ENCODE results near the gene TFPT. TPM values are rescaled to one million over a fixed set of nuclear protein-coding genes. Genes with fewer than 3 reads are reported as not detected.

TFPT gene
- total RNA-seq, 2 donors from 2014 or later, result 30.7 to 52.0 TPM

GRCh38 chr19:54063350-54064116, 51.9 kb downstream of the TFPT start, which contains the start of gene VSTM1:
VSTM1 (minus strand) TSS chr19:54063897; CDS start chr19:54063777, 120 bp downstream.
- Histone ChIP-seq H3K9me3 (no peaks in the 10 kb centered on the region), H3K36me3 (no peaks in the 10 kb centered on the region), H3K4me3 (no peak within 1 kb of the TSS), H3K27ac (no peak within 1 kb of the TSS), H3K4me1 (replicated peaks) (no peaks in the 10 kb centered on the region), H3K27me3 (replicated peaks; ENCODE audit: insufficient read depth) (no peaks in the 10 kb centered on the region)
- intact Hi-C loops (cut with DNase I), result no loop called here
- WGBS, result 71% methylated on average over 34 of the region's 34 CpGs
- DNase-seq (ENCODE audit: low spot score), result no peak
- no peak for TF ChIP-seq CTCF (IDR thresholded peaks at IDR 0.05)
- no peak for TF ChIP-seq POLR2AphosphoS5 (IDR thresholded peaks at IDR 0.05)
- no peak for TF ChIP-seq POLR2A (IDR thresholded peaks at IDR 0.05)

- H3K36me3 ChIP-seq, result no peaks in the 10 kb centered on the region
- no peak overlapping the region for H3K4me3 ChIP-seq
- intact Hi-C loops (cut with DNase I), result no loop called here
- TF ChIP-seq POLR2AphosphoS5 (IDR thresholded peaks at IDR 0.05) (no peak), POLR2A (IDR thresholded peaks at IDR 0.05) (no peak), CTCF (IDR thresholded peaks at IDR 0.05) (no peak)
- 77% methylated on average over 9 of the region's 9 CpGs for WGBS
- no peaks in the 10 kb centered on the region for H3K9me3 ChIP-seq
- no peaks in the 10 kb centered on the region for H3K4me1 ChIP-seq (replicated peaks)
- no peak overlapping the region for H3K27ac ChIP-seq
- DNase-seq (ENCODE audit: low spot score), result no peak
- H3K27me3 ChIP-seq (replicated peaks; ENCODE audit: insufficient read depth), result no peaks in the 10 kb centered on the region
Observed at GRCh38 chr19:54062643-54063042, 52.8 kb downstream of the TFPT start.

Other genes with a start within 250 kb of the TFPT start
- gene MYADM, start 247.8 kb downstream of the TFPT start, total RNA-seq, result 10 to 100 TPM; 56.4 to 96.3 TPM
- gene PRKCG, start 233.5 kb downstream of the TFPT start, total RNA-seq, result under 1 TPM in 1 of 2 donors, not detected in 1; 0.97 TPM
- not detected for gene CACNG7, start 206.4 kb downstream of the TFPT start, total RNA-seq
- gene CACNG8, start 152.7 kb downstream of the TFPT start, total RNA-seq, result under 1 TPM in 1 of 2 donors, not detected in 1; 0.51 TPM
- 1 to 10 TPM in 1 of 2 donors, not detected in 1; 2.3 TPM for gene CACNG6, start 124.0 kb downstream of the TFPT start, total RNA-seq
- 1 to 10 TPM in 1 of 2 donors, not detected in 1; 1.6 TPM for gene VSTM1, start 51.8 kb downstream of the TFPT start, total RNA-seq
- gene TARM1, start 34.3 kb downstream of the TFPT start, total RNA-seq, result 1 to 10 TPM in 1 of 2 donors, not detected in 1; 1.6 TPM
- gene OSCAR, start 14.9 kb downstream of the TFPT start, total RNA-seq, result 1 to 10 TPM in 1 of 2 donors, under 1 TPM in 1; 0.23 to 1.6 TPM
- gene NDUFA3, start 12.8 kb downstream of the TFPT start, total RNA-seq, result 10 to 100 TPM; 39.4 to 48.5 TPM
- 10 to 100 TPM; 50.7 to 71.6 TPM for gene PRPF31, start 97 bp upstream of the TFPT start, total RNA-seq
- 10 to 100 TPM; 22.8 to 54.4 TPM for gene CNOT3, start 22.1 kb upstream of the TFPT start, total RNA-seq
- gene LENG1, start 44.1 kb upstream of the TFPT start, total RNA-seq, result 10 to 100 TPM in 1 of 2 donors, 1 to 10 TPM in 1; 7.6 to 14.7 TPM
- 10 to 100 TPM; 40.2 to 88.6 TPM for gene TMC4, start 57.5 kb upstream of the TFPT start, total RNA-seq
- gene MBOAT7, start 73.9 kb upstream of the TFPT start, total RNA-seq, result 100 to 1,000 TPM in 1 of 2 donors, 10 to 100 TPM in 1; 91.7 to 430 TPM
- 100 to 1,000 TPM; 122 to 163 TPM for gene TSEN34, start 75.7 kb upstream of the TFPT start, total RNA-seq
- 1,000 to 10,000 TPM; 1,667 to 3,369 TPM for gene RPS9, start 85.2 kb upstream of the TFPT start, total RNA-seq
- gene LILRB3, start 107.3 kb upstream of the TFPT start, total RNA-seq, result 1 to 10 TPM in 1 of 2 donors, under 1 TPM in 1; 0.73 to 5.9 TPM
- under 1 TPM in 1 of 2 donors, not detected in 1; 0.23 TPM for gene LILRA6, start 127.1 kb upstream of the TFPT start, total RNA-seq
- 1 to 10 TPM in 1 of 2 donors, not detected in 1; 1.5 TPM for gene LILRB5, start 141.6 kb upstream of the TFPT start, total RNA-seq
- gene LILRB2, start 165.5 kb upstream of the TFPT start, total RNA-seq, result 1 to 10 TPM in 1 of 2 donors, under 1 TPM in 1; 0.09 to 1.4 TPM
- gene LILRA5, start 197.5 kb upstream of the TFPT start, total RNA-seq, result 1 to 10 TPM in 1 of 2 donors, not detected in 1; 1.2 TPM
- 1 to 10 TPM; 1.7 to 2.3 TPM for gene LILRA4, start 223.5 kb upstream of the TFPT start, total RNA-seq
- 10 to 100 TPM in 1 of 2 donors, 1 to 10 TPM in 1; 7.2 to 19.7 TPM for gene LAIR1, start 249.3 kb upstream of the TFPT start, total RNA-seq